HG02943 (cell line): ENCODE measurements around the gene EXO1.
"Not testable (repeated sequence)": the region's sequence is repeated elsewhere in the genome, so short reads cannot be mapped to it uniquely, and the experiment has no call there.

Experiments
- ATAC-seq: cut with Tn5 transposase; IDR thresholded peaks from one replicate; pipeline ENCODE4 v1.9.1; 2021; ENCODE audit warnings: mild to moderate bottlenecking, low read depth, moderate library complexity; ENCODE audit not compliant: unreplicated experiment

The EXO1 gene

GRCh38 chr1:241834733-241835377 is 13.1 kb upstream of the EXO1 start:
- ATAC-seq: no peak

- ATAC-seq: no peak
Observed at GRCh38 chr1:241836941-241837340, 11.1 kb upstream of the EXO1 start.

GRCh38 chr1:241837416-241837815 is 10.6 kb upstream of the EXO1 start:
- ATAC-seq: no peak

- ATAC-seq: no peak
Observed at GRCh38 chr1:241837901-241838300, 10.1 kb upstream of the EXO1 start.

- ATAC-seq: no peak
Observed at GRCh38 chr1:241838897-241839296, 9.1 kb upstream of the EXO1 start.

- ATAC-seq: peak; percentile 54
Observed at GRCh38 chr1:241839369-241839979, 8.5 kb upstream of the EXO1 start.

DNA sequence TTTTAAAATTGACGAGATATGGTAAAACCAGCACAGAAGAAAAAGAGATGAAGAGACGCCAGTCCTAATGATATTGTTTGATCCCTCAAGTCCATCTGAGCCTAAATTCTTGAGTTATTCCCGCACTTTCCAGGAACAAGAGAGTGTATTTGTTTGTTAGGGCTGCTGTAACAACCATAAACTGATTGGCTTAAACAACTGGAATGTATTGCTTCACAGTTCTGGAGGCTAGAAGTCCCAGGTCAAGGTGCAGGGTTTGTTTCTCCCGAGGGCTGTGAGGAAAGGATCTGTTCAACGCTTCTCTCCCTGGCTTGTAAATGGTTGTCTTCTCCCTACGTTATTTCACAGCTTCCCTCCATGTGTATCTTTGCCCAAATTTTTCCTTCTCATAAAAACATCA is 7.8 kb upstream of the EXO1 start:
- ATAC-seq: no peak

DNA sequence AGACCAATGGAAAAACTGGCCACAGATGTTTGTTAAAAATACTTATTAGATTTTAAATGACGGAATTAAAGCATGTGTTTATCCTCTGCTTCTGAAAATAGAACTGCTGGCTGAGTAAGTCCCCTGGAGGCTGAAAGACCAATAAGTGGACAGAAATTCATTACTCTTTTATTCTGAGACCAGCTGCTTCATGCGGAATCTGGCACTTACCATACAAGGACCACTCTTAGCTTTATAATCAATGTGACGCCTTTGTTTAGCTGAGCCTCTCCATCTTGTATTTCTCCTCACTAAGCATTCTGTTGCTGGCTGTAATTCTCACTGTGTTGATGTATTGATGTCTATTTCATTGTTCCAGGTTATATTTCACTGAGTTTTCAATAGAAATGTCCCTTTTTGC is 6.3 kb upstream of the EXO1 start:
- no peak for ATAC-seq

DNA sequence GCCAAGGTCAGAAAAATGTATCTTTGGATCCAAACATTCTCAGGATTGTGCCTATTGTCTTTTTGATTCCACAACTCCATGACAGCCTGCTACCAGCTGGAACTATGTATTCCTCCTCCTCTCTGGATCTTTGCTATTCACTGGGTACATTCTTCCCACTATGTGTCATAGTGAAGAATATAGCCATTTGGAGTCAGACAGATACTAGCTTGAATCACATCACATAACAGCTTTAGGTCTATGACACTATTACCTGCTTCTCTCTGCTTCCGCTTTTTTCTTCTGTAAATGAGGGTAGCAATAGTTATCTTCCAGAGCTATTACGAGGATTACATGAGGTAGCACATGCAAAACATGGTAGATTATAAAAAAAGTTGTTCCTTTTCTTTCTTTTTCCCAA is 5.4 kb upstream of the EXO1 start:
- ATAC-seq: no peak

- ATAC-seq: no peak
Observed at GRCh38 chr1:241844593-241844992, 3.4 kb upstream of the EXO1 start.

DNA sequence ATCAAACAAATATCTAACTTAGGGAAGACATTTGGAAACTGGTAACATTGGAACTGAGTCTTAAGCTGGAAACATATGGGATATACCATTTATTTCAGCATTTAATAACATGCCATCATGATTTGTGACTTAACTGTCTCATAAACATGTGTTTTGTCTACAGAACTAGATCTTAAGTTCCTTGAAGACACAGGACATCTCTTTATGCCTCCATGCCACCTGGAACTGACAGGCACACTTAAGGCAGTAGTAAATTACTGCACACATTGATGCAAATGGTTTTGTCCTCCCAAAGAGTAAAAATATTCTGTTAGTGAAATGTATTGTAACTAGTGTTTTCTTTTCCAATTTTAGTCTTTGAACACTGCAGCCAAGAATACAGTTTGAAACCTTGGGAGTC is 1.6 kb upstream of the EXO1 start:
- ATAC-seq: no peak

DNA sequence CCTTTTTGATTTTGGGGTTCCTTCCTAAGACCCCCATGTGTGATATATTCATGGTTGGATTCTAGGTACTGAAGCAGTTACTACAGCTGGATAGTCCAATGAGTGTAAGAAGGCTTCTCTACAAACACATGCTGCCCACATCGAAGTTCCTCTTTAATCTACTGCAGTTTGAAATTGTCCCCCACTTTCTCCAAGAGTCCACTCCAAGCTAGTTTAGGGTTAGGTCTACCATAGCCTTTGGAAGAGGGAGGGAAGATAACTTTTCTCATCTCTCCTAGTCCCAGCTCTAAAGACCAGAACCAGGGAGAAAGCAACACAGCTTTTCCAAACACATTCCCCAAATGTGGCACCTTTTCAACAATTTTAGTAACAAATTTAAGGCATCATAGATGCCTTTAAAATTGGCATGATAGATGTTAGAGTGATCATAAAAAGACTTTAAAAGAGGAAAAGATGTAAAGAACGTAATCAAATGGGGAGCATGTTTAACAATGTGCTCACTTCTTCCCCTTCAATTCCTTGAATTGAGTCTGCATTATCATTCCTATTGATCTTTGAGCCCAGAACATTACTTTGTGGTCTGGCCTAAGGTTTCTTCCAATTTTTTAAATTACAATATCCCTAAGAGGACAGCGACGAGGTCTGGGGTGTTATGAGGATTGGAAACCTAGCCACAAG is 1.0 kb upstream of the EXO1 start:
- no peak for ATAC-seq

DNA sequence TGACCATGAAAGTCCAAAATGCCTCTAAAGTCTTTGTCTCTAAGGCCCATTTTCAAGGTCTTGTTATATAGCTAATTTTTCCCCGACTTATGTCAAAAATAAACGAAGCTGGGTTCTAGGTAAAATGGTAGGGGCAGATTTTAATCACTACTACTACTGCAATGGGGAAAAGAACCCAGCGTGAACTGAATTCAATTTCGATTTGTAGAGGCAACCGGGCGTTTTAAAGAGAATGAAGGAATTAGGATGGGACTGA is 536 bp upstream of the EXO1 start:
- no peak for ATAC-seq

- peak; percentile 13 for ATAC-seq
Observed at GRCh38 chr1:241848686-241849344, 811 bp downstream of the EXO1 start.

DNA sequence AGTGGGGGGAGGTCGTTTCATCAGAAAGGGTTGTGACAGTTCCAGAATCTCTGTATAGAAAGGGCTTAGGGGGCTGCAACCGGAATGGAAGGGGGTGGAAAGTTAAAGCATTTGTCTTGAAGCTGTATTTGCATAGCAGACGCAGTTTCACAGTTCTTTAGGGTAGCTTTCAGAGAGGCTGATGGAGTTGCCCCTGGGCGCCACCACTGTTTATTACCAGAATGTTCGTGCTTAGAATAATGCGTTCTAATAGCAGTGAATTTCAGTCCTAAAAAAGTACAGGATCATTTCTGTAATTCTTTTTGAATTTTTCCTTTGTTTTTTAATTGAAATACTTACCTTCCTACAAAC is 1.3 kb downstream of the EXO1 start:
- ATAC-seq: no peak

- not testable (repeated sequence) for ATAC-seq
Observed at GRCh38 chr1:241855545-241856140, 7.6 kb downstream of the EXO1 start.

- no peak for ATAC-seq
Observed at GRCh38 chr1:241857131-241857530, 9.1 kb downstream of the EXO1 start.

DNA sequence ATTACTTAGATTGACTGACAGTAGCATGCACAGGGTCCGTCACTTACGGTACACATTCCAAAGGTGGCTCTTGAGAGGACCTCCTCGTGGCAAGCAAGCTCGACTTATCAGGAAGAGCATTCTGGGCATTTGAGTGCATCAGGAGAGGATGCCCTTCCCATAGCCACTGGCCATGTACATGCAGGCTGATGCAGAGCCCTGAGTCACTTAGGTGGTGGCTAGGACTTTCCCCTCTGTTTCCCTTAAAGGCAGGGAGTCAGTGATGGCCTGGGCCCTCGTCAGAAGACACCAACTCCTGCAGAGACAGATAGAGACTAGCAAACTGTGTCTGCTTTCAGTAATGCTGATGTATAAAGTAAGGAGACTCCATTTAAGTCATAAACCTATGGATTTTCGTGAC is 12.9 kb downstream of the EXO1 start:
- ATAC-seq: no peak

DNA sequence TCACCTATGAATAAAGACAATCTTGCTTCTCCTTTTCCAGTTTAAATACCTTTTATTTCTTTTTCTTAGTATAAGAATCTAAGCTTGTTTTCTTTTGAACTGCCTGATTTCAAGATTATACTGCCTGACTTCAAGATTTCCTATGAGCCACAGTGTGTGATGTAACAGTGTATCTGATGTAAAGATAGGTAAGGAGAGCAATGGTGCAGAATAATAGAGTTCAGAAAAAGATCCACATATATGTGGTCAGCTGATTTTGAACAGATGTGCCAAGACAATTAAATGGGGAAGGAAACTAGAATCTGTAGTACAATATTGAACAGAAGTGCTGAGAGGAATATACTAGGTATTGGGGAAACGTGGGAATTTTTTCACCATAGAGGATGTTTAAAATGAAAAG is 21.0 kb downstream of the EXO1 start:
- no peak for ATAC-seq

DNA sequence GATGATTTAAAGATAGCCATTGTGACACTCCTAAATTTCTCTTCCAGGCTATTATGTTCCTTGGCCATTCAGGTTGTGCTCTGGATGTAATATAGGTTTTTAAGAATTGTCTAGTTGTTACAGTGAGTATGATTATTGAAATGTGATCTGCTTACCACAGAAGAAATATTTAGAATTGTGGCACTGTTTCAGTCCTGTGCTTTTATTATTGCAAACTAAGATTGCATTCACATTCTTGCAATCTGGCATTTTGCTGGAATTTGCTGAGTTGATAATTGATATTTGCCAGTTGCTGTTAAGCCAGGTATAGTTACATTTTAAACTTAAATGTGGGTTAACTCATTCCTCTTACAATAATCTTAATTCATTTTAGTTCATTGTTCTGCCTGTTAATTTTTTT is 22.3 kb downstream of the EXO1 start:
- no peak for ATAC-seq

DNA sequence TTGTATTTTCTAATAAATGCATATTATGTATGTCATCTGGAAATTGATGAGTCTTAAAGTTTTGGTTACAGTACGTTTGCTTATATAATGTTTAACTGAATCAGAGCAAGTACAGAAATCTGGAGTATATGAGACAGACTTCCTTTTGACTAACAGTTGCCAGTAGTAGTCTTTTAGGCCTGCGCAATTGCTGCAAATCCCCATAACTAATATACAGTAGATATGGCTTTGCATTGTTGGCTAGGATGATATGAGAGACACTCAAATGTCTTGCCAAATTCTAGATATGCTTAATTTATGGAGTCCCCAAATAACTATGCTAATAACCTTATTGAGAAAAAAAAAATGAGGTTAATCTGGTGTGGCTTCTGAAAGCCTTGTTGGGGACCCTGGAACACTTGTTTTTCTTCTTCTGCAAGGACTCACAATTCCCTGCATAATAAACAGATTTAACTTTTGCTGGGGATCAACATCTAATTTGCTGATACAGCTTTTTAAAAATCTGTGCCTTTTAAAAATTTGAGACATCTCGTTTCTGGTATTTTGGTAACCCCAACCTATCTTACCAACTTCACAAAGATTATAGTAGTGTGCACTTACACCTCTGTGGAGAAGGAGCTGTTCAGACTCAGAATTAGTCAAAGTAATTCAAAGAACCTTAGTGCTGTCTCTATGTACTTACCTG is 22.9 kb downstream of the EXO1 start:
- ATAC-seq: no peak
